ENCODE results near the gene ME3.

DNA sequence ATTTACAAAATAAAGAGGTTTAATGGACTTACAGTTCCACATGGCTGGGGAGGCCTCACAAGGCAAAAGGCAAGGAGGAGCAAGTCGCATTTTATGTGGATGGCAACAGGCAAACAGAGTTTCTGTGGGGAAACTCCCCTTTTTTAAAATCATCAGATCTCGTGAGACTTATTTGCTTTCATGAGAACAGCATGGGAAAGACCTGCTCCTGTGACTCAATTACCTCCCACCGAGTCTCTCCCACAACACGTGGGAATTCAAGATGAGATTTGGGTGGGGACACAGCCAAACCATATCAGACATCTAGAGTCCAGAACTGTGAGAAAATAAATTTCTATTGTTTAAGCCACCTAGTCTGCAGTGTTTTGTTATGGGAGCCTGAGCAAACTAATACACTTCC, 80.8 kb downstream of the ME3 start:
- TF ChIP-seq, protein P1, sequence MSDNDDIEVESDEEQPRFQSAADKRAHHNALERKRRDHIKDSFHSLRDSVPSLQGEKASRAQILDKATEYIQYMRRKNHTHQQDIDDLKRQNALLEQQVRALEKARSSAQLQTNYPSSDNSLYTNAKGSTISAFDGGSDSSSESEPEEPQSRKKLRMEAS (CRISPR knock-in tag; IDR thresholded peaks at IDR 0.05) = no peak
- TF ChIP-seq, protein P2, sequence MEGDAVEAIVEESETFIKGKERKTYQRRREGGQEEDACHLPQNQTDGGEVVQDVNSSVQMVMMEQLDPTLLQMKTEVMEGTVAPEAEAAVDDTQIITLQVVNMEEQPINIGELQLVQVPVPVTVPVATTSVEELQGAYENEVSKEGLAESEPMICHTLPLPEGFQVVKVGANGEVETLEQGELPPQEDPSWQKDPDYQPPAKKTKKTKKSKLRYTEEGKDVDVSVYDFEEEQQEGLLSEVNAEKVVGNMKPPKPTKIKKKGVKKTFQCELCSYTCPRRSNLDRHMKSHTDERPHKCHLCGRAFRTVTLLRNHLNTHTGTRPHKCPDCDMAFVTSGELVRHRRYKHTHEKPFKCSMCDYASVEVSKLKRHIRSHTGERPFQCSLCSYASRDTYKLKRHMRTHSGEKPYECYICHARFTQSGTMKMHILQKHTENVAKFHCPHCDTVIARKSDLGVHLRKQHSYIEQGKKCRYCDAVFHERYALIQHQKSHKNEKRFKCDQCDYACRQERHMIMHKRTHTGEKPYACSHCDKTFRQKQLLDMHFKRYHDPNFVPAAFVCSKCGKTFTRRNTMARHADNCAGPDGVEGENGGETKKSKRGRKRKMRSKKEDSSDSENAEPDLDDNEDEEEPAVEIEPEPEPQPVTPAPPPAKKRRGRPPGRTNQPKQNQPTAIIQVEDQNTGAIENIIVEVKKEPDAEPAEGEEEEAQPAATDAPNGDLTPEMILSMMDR (IDR thresholded peaks at IDR 0.05) = no peak
